HG03097 (cell line): Measurements from ENCODE around the gene GABRR3.

ENCODE experiments used
- ATAC-seq: cut with Tn5 transposase; IDR thresholded peaks from one replicate; pipeline ENCODE4 v1.9.1; 2021; ENCODE audit not compliant: unreplicated experiment, low FRiP score

Gene GABRR3

DNA sequence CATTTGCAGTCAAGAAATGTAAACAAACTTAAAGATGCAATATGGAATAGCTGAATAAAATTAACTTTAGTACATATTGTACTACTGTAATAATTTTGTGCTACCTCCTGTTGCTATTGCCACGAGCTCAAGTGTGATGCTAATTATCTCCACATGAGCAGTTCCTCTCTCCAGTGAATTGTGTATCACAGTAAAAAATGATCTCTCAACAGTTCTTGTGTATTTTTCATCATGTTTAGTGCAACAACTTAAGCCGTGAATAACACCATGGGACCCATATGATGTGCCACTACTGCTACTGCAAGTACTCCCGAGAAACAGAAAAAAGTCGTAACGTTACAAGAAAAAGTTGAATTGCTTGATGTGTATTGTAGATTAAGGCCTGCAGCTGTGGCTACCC lies 75.2 kb downstream of the GABRR3 start:
- ATAC-seq: no peak

DNA sequence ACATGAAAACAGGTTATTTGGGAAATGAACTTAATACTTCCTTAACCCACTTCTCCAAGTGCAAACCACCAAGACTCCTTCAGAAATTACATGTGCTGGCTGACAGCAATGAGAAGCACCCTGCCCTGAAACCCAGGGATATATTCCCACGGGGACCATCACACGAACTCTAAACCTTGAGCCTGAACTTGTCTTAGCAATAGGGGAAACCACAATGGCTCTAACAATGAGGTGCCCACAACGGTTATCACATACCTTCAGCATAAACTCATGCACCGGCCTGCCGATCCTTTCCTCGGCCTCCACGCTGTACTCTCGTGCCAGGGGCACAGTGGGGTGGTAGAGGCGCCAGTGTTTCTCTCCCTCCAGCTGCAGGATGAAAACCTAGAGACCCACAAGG lies 76.3 kb downstream of the GABRR3 start:
- ATAC-seq: no peak

DNA sequence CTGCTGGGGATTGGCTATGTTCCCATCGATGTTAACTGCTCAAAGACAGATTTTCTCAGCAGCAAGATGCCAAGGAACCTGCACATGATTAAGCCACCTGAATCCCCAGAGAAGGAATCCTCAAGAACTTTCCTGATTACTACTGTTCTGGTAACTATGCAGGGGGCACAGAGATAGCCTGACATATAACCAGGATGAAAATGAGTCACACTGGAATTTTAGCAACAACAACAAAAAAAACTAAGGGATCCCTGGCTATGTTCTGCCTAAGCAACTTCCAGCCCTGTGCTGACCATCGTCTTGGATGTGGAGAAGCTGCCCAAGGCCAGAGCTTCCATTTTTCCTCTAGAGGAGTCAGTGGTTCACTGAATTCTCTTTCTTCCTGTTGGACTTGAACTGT lies 76.7 kb downstream of the GABRR3 start:
- no peak for ATAC-seq

DNA sequence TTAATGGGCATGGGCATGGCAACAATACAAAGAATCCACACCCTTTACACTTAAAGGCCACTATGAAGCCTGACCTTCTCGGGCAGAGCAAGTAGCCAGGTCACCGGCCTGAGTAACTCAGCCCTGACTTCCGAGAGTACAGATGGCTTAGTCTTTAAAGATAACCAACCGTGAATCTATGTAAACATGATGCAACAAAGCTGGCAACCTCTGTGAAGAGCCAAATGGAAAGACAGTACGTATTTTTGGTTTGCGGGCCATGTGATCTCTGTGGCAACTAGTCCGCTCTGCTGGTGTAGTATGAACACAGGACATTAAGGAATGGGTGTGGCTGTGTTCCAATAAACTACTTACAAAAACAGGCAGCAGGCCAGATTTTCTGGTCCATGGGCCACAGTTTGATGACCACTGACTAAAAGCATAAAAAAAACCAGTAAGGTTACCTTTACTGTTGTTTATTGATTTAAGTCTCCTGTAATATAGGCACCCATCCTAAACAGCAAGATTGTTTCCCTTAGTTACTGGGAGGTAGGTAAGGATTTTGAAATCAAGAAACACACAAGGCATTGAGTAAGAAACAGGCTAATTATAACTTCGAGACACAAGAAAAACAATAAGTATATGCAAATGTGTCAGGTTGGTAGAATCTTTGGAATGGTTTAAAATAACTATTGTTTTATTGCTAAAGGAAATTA lies 77.4 kb downstream of the GABRR3 start:
- ATAC-seq: no peak

DNA sequence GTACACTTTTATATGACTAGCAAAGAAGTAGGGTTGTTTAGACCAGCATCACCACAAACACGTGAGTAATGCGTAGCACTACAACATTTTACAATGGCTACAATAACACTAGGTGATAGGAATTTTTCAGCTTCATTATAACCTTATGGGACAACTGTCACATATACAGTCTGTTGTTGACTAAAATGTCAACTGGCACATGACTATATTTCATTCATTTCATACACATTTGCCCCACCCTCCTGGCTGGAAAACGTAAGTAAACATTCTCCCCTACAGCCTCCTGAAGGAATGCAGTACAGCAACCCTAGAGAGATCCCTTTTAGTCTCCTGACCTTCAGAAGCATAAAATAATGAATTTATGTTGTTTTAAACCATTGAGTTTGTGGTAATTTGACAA lies 79.1 kb downstream of the GABRR3 start:
- no peak for ATAC-seq

DNA sequence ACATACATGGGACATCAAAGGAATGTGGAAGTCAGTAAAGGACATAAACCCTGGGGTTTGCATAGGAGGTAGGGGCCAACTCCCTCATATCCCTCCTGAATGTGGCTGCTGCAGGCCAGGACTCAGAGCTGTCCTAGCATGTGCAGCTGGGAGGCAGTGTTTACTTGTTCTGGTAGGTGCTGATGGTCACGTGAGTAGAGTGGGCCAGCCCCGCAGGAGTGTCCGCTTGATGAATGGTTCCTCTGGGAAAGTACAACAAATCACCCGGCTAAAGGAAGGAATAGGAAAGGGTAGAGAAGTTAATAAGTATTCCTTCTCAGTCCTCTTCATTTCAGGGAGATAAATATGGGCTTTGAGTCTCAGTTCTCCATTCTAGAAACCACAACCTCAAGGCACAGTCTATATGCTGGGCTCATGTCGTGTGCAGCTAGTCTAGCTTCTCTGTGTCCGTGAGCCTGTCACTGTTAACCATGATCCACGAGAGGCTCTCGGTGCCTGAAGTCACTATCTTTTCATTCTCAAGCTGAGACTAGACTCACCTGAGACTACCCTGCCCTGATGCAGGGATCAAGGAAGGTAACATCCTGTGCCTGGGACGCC lies 80.8 kb downstream of the GABRR3 start:
- ATAC-seq: no peak

DNA sequence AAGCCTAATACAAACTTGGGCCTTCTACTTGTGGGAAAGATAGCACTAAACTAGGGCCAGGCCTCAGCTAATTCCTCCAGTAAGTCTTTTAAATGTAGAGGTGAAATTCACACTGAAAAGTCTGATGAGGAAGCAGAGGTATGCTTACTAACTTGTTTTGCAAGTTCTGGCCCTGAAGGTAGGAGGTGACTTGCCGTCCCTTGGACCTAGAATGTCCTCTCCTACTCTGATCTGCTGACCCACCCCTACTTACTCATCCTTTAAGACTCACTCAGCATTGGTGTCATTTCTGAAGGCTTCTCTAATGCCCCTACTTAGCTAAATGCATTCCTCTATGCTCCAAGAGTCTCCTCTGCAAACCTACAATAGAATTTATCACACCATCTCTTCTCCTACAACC lies 82.2 kb downstream of the GABRR3 start:
- ATAC-seq: no peak

DNA sequence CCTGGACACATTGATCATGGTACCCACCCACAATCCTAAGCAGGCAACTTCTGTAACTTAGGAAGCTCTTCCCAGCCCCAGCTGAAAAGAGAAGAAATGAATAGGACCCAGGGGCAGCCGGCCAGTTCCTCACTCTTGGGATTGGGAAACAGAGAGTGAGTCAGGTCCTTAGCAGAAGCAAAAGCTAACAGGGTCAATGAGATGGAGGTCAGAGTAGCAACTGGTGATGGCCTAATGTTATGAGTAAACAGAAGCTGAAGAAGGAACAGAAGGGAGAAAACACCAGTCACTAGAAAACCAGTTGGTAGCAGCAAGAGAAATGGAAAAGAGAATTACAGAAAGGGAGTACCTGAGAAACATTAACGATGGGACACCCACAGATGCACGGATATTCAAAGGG lies 82.8 kb downstream of the GABRR3 start:
- ATAC-seq: no peak

DNA sequence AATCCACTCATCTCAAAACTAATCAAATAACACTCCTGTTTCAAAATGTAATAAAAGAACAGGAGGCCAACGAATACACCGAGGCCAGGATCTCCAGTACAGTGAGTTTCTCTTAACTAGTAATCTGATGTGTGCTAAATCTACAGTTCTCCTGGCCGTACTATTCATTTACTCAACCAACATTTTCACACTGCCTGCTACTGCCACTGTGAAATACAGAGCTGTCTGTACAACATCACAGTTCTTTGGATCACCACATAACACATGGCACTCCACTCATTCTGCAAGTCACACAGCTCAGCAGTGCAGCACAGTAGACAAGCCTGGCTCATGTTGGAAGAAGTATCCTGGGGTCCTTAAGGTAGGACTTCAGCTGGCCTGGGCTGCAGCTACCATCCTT lies 84.8 kb downstream of the GABRR3 start:
- ATAC-seq: no peak

DNA sequence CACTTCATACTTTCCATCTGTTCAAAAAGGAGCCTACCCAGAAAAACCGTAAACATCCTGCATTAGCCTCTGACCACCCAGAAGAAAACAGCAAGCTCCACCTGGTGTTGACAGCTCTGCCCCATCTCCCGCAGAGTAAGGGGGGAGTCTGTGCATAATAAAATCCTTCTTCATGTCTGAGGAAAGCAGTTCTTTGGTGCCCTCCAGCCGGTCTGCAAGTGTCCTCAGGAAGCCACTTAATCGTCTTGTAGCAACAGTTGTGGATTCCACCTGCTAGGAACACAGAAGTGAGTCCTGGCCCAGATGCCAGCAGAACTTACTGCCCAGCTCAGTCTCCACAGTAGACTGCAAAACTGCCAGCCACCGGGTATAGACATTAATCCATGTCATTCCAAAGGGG lies 85.4 kb downstream of the GABRR3 start:
- no peak for ATAC-seq

DNA sequence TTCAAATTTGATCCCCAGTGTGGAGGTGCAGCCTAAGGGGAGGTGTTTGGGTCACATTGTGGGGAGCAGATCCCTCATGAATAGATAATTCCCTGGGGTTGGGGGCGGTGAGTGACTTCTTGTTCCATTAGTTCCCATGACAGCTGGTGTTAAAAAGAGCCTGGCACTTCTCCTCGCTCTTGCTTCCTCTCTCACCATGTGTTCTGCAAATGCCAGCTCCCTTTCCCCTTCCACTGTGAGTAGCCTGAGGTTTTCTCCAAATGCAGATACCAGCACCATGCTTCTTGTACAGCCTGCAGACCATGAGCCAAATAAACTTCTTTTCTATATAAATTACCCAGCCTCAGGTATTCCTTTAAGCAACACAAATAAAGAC lies 86.0 kb downstream of the GABRR3 start:
- no peak for ATAC-seq

DNA sequence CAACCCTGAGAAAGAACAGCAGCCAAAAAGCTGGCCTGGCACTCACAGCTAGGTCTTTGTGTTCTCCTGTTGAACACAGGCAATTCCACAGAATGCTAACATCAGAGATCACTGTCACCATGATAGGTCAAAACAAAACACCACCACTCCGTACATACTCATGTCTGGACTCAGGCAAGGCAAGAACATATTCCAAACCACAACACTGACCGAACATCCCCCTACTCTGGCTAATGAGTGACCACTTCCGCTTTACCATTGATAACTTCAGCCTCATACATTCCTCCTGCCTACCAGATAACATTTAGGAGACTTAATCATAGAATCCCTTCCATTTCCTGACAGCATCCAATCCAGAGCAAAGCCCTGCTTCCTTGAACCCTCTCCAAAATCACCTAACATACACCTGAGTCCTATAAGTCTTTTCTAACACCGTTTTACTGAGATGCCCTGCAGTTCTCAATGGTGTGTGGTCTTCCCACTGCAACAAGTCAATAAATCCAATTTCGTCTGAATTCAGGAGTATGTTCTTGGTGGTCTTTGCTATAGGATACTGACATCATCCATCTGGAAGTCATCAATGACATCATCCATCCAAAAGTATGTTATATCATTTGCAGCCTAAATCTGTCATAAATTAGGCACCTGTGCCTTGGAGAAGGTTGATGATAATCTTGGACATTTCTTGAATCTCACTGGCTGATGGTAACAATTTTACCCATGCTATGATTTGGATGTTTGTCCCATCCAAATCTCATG lies 86.6 kb downstream of the GABRR3 start:
- no peak for ATAC-seq

DNA sequence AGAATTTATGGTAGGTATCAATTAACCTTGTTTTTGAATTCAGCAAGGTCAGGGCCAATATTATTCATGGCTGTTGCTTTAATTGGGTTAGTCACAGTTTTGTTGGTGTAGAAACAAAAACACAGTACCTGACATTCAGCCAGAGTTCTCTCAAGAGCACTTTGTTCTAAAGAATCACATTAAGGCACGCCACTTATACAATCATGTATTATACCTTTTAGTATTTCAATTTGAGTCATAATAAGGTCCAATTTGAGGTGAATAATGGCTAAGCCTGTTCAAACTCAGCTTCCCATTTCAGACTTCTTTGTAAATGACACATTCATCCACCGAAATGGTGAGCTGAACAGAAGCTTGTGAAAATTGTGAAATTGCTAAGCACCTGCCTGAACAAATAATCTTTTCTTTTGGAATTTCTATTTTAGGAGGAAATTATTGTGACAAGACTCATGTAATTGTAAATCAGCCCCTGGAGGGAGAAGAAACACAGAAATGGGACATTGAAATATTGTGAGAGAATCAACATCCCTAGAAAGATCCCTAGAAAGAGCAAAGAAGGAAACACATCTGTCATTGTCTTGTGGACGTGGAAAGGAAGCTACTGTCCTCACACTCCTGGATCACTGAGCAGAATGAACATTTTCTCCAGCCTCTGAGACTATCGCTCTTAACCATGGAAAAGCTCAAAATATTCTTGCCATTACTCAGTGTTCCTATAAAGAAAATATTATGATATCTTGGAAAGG lies 92.1 kb downstream of the GABRR3 start:
- no peak for ATAC-seq

DNA sequence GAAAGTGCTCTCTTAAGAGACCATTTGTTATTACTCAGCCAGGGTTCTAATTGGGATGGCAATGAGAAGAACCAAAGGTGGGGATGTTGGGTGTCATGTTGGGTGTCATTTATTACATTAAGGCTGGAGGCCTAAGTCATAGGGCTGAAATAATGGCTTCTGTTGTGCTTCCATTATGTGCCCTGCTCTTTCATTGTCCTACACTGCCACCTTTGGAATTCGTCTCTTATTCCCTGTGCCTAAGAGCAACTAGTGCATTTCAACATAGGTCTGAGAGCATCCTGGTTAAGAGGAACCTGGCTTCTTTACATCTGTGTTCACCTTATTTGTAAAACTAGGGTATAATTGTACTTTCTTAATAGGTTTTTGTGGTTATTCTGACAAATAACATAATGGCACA lies 95.1 kb downstream of the GABRR3 start:
- no peak for ATAC-seq

DNA sequence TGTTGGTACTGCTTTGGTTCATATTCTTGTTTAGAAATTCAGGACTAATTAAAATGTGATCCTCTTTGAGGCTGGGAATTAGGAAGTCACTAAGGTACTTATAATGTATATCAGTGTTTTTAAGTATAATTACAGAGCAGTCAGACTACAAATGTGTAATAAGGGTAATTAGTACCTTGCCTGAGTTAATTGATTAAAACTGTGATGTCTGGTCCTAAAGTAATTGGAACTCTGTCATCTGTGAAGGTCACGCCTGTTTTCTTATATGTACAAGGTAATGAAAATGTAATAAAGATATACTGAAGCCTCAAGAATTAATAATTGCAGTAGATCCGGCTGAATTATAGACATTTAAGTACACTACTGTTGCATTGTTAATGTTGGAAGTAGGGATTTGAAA lies 95.7 kb downstream of the GABRR3 start:
- no peak for ATAC-seq

DNA sequence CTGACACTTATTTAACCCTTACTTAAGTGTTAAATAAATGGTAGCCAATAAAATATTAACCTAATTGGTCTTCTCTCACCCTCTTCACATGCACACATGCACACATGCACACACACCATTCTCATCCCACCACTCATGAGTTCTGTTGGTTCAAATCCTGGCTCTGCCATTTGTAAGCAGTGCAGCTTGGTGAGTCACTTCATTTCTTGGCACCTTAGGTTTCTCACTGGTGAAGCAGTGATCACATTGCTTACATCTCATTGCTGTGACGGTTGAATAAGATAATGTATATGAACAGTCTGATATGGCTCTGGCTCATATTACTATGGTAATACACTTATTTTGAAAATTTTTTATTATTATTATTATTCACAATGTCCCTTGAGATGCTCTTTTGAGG lies 96.7 kb downstream of the GABRR3 start:
- ATAC-seq: no peak

DNA sequence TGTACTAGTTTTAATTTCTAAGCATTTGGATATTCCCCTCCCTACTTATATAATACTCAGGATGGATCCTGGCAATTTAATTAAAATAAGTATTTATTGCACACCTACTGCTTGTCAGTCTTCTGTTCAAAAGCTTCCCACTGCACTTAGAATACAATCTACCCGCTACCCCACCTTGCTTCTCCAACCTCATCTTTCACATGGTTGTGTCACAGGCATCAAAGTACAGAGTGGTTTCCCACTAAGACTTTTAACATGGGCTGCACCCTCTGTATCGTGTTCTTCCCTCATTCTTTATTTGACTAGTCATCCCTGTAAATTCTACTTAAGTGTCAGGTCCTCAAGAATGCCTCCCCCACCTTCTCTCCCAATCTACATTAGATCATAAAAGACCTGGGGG lies 97.9 kb downstream of the GABRR3 start:
- ATAC-seq: no peak

DNA sequence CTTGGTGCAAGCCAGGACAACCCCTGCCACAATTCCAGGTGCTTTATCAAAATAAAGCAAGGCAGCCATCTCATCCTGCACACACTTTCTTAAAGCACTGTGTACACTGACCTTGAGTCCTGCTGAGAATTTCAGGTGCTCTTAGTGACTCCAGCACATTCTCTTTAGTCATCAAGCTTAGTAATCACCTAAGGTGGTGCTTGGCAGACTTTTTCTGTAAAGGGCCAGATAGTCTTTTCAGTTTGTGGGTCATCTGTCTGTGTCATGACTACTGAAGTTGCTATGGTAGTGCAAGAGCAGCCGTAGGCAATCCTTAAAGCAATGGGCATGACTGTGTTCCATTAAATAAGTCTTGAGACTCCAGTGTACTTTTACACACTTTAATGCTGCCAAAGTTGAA lies 99.3 kb downstream of the GABRR3 start:
- no peak for ATAC-seq
